Jurkat, Clone E6-1 (cell line): ENCODE data around the gene FBXW8.

Source experiments
- DNase-seq: peaks from one replicate; pipeline ENCODE4 v3.0.0-alpha.2; 2011; ENCODE audit warnings: low read depth, low spot score
- H3K4me3 ChIP-seq: 2 replicates; pipeline ENCODE4 v1.5.1; 2011; ENCODE audit warnings: mild to moderate bottlenecking, low read length, control low read depth, moderate library complexity

The FBXW8 gene

GRCh38 chr12:117010693-117011451, 100.1 kb downstream of the FBXW8 start:
- DNase-seq = no peak
- no peak overlapping the region for H3K4me3 ChIP-seq

- no peak for DNase-seq
- no peak overlapping the region for H3K4me3 ChIP-seq
Observed at GRCh38 chr12:117011988-117012805, 101.4 kb downstream of the FBXW8 start.

GRCh38 chr12:117013726-117014125, 103.0 kb downstream of the FBXW8 start:
- DNase-seq = no peak
- no peak overlapping the region for H3K4me3 ChIP-seq

- no peak for DNase-seq
- H3K4me3 ChIP-seq = no peak overlapping the region
Observed at GRCh38 chr12:117014342-117014887, 103.7 kb downstream of the FBXW8 start.

- no peak for DNase-seq
- no peak overlapping the region for H3K4me3 ChIP-seq
Observed at GRCh38 chr12:117015811-117016210, 105.1 kb downstream of the FBXW8 start.

- H3K4me3 ChIP-seq = no peak overlapping the region
- no peak for DNase-seq
Observed at GRCh38 chr12:117017807-117018206, 107.1 kb downstream of the FBXW8 start.

- H3K4me3 ChIP-seq = no peak overlapping the region
- no peak for DNase-seq
Observed at GRCh38 chr12:117018276-117018675, 107.5 kb downstream of the FBXW8 start.

- no peak for DNase-seq
- H3K4me3 ChIP-seq = no peak overlapping the region
Observed at GRCh38 chr12:117018685-117019084, 107.9 kb downstream of the FBXW8 start.

- no peak overlapping the region for H3K4me3 ChIP-seq
- DNase-seq = no peak
Observed at GRCh38 chr12:117019866-117020265, 109.1 kb downstream of the FBXW8 start.

GRCh38 chr12:117020536-117021220, 109.9 kb downstream of the FBXW8 start:
- no peak overlapping the region for H3K4me3 ChIP-seq
- no peak for DNase-seq

- H3K4me3 ChIP-seq = no peak overlapping the region
- no peak for DNase-seq
Observed at GRCh38 chr12:117022465-117022864, 111.7 kb downstream of the FBXW8 start.

- H3K4me3 ChIP-seq = no peak overlapping the region
Observed at GRCh38 chr12:117023998-117024960, 113.5 kb downstream of the FBXW8 start.

GRCh38 chr12:117024961-117025480, 114.3 kb downstream of the FBXW8 start:
- no peak overlapping the region for H3K4me3 ChIP-seq
- no peak for DNase-seq

More at GRCh38 chr12:117023998-117024960, 113.5 kb downstream of the FBXW8 start:
- no peak for DNase-seq

GRCh38 chr12:117025481-117026151, 114.9 kb downstream of the FBXW8 start:
- peak; percentile 35 for DNase-seq

GRCh38 chr12:117026343-117026742, 115.6 kb downstream of the FBXW8 start:
- no peak overlapping the region for H3K4me3 ChIP-seq
- no peak for DNase-seq

More at GRCh38 chr12:117025481-117026151, 114.9 kb downstream of the FBXW8 start:
- no peak overlapping the region for H3K4me3 ChIP-seq

- no peak overlapping the region for H3K4me3 ChIP-seq
- no peak for DNase-seq
Observed at GRCh38 chr12:117026921-117027250, 116.1 kb downstream of the FBXW8 start.

- no peak overlapping the region for H3K4me3 ChIP-seq
- DNase-seq = no peak
Observed at GRCh38 chr12:117027251-117028086, 116.7 kb downstream of the FBXW8 start.
